ENCODE data around the gene SERPINE2.

SERPINE2 gene

GRCh38 chr2:223996391-223996790, 42.7 kb downstream of the SERPINE2 start:
- no peak for DNase-seq (ENCODE audit: low read depth in 1 of 2, low spot score in 1 of 2)
- in situ Hi-C loops (cut with HindIII; ENCODE audit: low pct_unique_long_range_greater_than_20kb, low sequenced_read_pairs): no loop called here
- TF ChIP-seq JUND (IDR thresholded peaks at IDR 0.05; ENCODE audit: low read depth): no peak

GRCh38 chr2:223995569-223995968, 43.5 kb downstream of the SERPINE2 start:
- no peak for DNase-seq (ENCODE audit: low read depth in 1 of 2, low spot score in 1 of 2)
- TF ChIP-seq JUND (IDR thresholded peaks at IDR 0.05; ENCODE audit: low read depth): no peak
- in situ Hi-C loops (cut with HindIII; ENCODE audit: low pct_unique_long_range_greater_than_20kb, low sequenced_read_pairs): no loop called here

- no peak for TF ChIP-seq JUND (IDR thresholded peaks at IDR 0.05; ENCODE audit: low read depth)
- DNase-seq (ENCODE audit: low read depth in 1 of 2, low spot score in 1 of 2): no peak
- in situ Hi-C loops (cut with HindIII; ENCODE audit: low pct_unique_long_range_greater_than_20kb, low sequenced_read_pairs): no loop called here
Measured at GRCh38 chr2:223994562-223995162, 44.4 kb downstream of the SERPINE2 start.

GRCh38 chr2:223993634-223994232, 45.4 kb downstream of the SERPINE2 start:
- in situ Hi-C loops (cut with HindIII; ENCODE audit: low pct_unique_long_range_greater_than_20kb, low sequenced_read_pairs): no loop called here
- no peak for TF ChIP-seq JUND (IDR thresholded peaks at IDR 0.05; ENCODE audit: low read depth)
- DNase-seq (ENCODE audit: low read depth in 1 of 2, low spot score in 1 of 2): peak; percentile 33 to 73

GRCh38 chr2:223991611-223992010, 47.5 kb downstream of the SERPINE2 start:
- no peak for DNase-seq (ENCODE audit: low read depth in 1 of 2, low spot score in 1 of 2)
- TF ChIP-seq JUND (IDR thresholded peaks at IDR 0.05; ENCODE audit: low read depth): no peak
- in situ Hi-C loops (cut with HindIII; ENCODE audit: low pct_unique_long_range_greater_than_20kb, low sequenced_read_pairs): no loop called here

- no peak for DNase-seq (ENCODE audit: low read depth in 1 of 2, low spot score in 1 of 2)
- in situ Hi-C loops (cut with HindIII; ENCODE audit: low pct_unique_long_range_greater_than_20kb, low sequenced_read_pairs): no loop called here
- TF ChIP-seq JUND (IDR thresholded peaks at IDR 0.05; ENCODE audit: low read depth): no peak
Measured at GRCh38 chr2:223989856-223990232, 49.2 kb downstream of the SERPINE2 start.

- peak; percentile 9 to 74 for DNase-seq (ENCODE audit: low read depth in 1 of 2, low spot score in 1 of 2)
- in situ Hi-C loops (cut with HindIII; ENCODE audit: low pct_unique_long_range_greater_than_20kb, low sequenced_read_pairs): no loop called here
- TF ChIP-seq JUND (IDR thresholded peaks at IDR 0.05; ENCODE audit: low read depth): no peak
Measured at GRCh38 chr2:223989206-223989855, 49.8 kb downstream of the SERPINE2 start.

GRCh38 chr2:223981241-223981640, 57.8 kb downstream of the SERPINE2 start:
- DNase-seq (ENCODE audit: low read depth in 1 of 2, low spot score in 1 of 2): no peak
- in situ Hi-C loops (cut with HindIII; ENCODE audit: low pct_unique_long_range_greater_than_20kb, low sequenced_read_pairs): no loop called here
- TF ChIP-seq JUND (IDR thresholded peaks at IDR 0.05; ENCODE audit: low read depth): no peak

GRCh38 chr2:223980803-223981202, 58.3 kb downstream of the SERPINE2 start:
- in situ Hi-C loops (cut with HindIII; ENCODE audit: low pct_unique_long_range_greater_than_20kb, low sequenced_read_pairs): no loop called here
- TF ChIP-seq JUND (IDR thresholded peaks at IDR 0.05; ENCODE audit: low read depth): no peak
- DNase-seq (ENCODE audit: low read depth in 1 of 2, low spot score in 1 of 2): no peak

GRCh38 chr2:223980397-223980735, 58.7 kb downstream of the SERPINE2 start:
- no peak for DNase-seq (ENCODE audit: low read depth in 1 of 2, low spot score in 1 of 2)
- no peak for TF ChIP-seq JUND (IDR thresholded peaks at IDR 0.05; ENCODE audit: low read depth)
- in situ Hi-C loops (cut with HindIII; ENCODE audit: low pct_unique_long_range_greater_than_20kb, low sequenced_read_pairs): no loop called here

GRCh38 chr2:223979730-223980396, 59.2 kb downstream of the SERPINE2 start:
- no peak for TF ChIP-seq JUND (IDR thresholded peaks at IDR 0.05; ENCODE audit: low read depth)
- in situ Hi-C loops (cut with HindIII; ENCODE audit: low pct_unique_long_range_greater_than_20kb, low sequenced_read_pairs): no loop called here

GRCh38 chr2:223978451-223978850, 60.6 kb downstream of the SERPINE2 start:
- DNase-seq (ENCODE audit: low read depth in 1 of 2, low spot score in 1 of 2): no peak
- in situ Hi-C loops (cut with HindIII; ENCODE audit: low pct_unique_long_range_greater_than_20kb, low sequenced_read_pairs): no loop called here
- TF ChIP-seq JUND (IDR thresholded peaks at IDR 0.05; ENCODE audit: low read depth): no peak

More at GRCh38 chr2:223979730-223980396, 59.2 kb downstream of the SERPINE2 start:
- no peak for DNase-seq (ENCODE audit: low read depth in 1 of 2, low spot score in 1 of 2)

- in situ Hi-C loops (cut with HindIII; ENCODE audit: low pct_unique_long_range_greater_than_20kb, low sequenced_read_pairs): no loop called here
- TF ChIP-seq JUND (IDR thresholded peaks at IDR 0.05; ENCODE audit: low read depth): no peak
- DNase-seq (ENCODE audit: low read depth in 1 of 2, low spot score in 1 of 2): no peak
Measured at GRCh38 chr2:223976635-223977226, 62.4 kb downstream of the SERPINE2 start.
